Fibroblast of villous mesenchyme (primary cell): ENCODE results near the gene ETHE1. TPM values are rescaled to one million over a fixed set of nuclear protein-coding genes. Genes with fewer than 3 reads are reported as not detected.
"Not testable (repeated sequence)": the region's sequence is repeated elsewhere in the genome, so short reads cannot be mapped to it uniquely, and the experiment has no call there.

Experiments
- DNase-seq: peaks from one replicate; pipeline ENCODE4 v3.0.0-alpha.2; 2010; ENCODE audit warnings: low read depth
- H3K4me3 ChIP-seq: 2 replicates; pipeline ENCODE4 v1.5.1; 2011; ENCODE audit warnings: low read depth, mild to moderate bottlenecking, low read length
- total RNA-seq: library from RNA; depleted of rRNA; stranded (reverse); fragments of >200 nt; gene quantifications from 2 replicates; pipeline ENCODE4 v1.2.3, GENCODE V29; 2012
- TF ChIP-seq, protein P1 (sequence below): IDR thresholded peaks from 2 replicates; pipeline ENCODE4 v1.5.1; 2012; ENCODE audit warnings: low read depth, mild to moderate bottlenecking, low read length; ENCODE audit not compliant: insufficient read depth

ETHE1 gene
- total RNA-seq, 1 donor = 113 TPM

DNA sequence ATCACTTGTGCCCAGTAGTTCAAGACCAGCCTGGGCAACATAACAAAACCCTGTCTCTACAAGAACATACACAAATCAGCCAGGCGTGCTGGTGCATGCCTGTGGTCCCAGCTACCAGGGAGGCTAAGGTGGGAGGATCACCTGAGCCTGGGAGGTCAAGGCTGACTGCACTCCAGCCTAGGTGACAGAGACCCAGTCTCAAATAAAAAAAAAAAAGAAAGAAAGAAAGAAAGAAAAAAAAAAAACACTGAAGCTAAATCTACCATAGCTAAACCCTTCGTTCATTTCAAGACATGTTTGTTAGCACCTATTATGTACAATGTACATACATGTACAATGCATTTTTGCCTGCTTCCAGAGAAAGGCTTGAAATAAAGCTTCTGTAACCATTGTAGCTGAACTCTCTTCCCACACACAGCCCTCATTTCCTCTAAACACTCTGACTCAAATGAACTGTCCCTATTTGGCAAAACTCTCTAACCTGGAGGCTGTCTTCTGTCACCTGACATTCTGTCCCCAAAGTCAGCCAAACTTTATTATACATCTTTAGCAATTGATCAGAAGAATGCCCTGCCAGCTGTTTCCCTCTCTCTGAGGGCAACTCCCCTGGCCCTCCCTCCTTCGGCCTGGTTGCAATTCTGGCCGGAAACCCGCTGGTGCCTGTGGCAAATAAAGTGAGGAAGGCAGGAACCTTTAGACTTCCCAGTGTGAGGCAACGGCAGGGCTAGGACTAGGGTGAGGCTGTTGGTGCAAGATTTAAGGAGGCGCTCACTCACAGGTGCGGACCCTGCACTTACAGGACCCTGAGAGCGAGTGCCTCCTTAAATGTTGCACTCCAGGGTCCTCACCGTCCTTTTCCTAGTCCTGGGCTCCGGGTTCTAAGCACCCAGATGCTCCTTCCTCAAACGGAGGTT, 1.8 kb downstream of the ETHE1 start:
- peak overlapping the region; percentile 90 for H3K4me3 ChIP-seq

DNA sequence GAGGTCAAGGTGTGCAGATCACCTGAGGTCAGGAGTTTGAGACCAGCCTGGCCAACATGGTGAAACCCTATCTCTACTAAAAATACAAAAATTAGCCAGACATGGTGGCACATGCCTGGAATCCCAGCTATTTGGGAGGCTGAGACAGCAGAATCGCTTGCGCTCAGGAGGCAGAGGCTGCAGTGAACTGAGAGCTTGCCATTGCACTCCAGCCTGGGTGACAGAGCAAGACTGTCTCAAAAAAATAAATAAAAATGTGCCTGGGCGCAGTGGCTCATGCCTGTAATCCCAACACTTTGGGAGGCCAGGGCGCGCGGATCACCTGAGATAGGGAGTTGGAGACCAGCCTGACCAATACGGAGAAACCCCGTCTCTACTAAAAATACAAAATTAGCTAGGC, 3.3 kb downstream of the ETHE1 start:
- not testable (repeated sequence) for DNase-seq, H3K4me3 ChIP-seq

More for the DNA sequence above, 1.8 kb downstream of the ETHE1 start:
- DNase-seq = peak; percentile 80
- TF ChIP-seq, protein P1, sequence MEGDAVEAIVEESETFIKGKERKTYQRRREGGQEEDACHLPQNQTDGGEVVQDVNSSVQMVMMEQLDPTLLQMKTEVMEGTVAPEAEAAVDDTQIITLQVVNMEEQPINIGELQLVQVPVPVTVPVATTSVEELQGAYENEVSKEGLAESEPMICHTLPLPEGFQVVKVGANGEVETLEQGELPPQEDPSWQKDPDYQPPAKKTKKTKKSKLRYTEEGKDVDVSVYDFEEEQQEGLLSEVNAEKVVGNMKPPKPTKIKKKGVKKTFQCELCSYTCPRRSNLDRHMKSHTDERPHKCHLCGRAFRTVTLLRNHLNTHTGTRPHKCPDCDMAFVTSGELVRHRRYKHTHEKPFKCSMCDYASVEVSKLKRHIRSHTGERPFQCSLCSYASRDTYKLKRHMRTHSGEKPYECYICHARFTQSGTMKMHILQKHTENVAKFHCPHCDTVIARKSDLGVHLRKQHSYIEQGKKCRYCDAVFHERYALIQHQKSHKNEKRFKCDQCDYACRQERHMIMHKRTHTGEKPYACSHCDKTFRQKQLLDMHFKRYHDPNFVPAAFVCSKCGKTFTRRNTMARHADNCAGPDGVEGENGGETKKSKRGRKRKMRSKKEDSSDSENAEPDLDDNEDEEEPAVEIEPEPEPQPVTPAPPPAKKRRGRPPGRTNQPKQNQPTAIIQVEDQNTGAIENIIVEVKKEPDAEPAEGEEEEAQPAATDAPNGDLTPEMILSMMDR = no peak

DNA sequence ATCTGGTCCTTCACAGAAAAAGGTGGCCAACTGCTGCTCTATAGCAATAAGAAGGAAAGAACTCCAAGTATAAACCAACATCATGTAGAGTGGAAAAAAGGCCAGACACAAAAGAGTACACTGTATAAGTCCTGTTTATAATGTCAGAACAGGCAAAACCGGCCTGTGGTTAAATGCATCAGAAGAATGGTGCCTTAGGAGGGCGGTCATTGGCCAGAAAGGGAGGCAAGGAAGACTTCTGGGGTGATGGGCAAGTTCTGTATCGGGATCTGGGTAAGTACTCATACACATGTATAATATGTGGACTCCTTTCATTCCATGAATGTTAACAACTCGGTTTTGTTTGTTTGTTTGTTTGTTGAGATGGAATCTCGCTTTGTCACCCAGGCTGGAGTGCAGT, 4.1 kb downstream of the ETHE1 start:
- TF ChIP-seq, protein P1 = no peak
- no peak for DNase-seq

DNA sequence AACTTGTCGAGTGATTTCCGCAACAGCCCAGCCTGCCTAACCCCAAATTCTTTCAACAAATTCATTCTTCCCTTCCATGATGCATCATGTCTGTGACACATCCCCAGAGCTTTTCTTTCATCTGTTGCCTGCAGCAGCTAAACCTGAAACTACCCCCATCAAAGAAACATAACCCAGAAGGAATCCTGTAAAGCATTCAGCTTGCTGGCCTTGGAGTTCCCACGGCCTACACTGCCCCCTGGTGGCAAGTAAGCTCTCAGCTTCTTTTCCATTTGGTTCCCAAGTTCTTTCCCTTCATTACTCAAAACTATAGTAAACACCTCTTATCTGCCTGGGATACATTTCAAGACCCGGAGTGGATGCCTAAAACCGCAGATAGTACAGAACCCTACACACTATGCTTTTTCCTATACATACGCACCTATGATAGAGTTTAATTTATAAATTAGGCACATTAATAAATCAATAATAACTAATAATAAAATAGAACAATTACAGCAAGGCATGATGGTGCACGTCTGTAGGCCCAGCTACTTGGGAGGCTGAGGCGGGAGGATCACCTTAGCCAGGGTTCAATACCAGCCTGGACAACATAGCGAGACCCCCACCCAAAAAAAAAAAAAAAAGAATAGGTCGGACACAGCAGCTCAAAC, 7.4 kb downstream of the ETHE1 start:
- TF ChIP-seq, protein P1 = peak; percentile 91
- no peak overlapping the region for H3K4me3 ChIP-seq
- DNase-seq = peak; percentile 93

More for the DNA sequence above, 4.1 kb downstream of the ETHE1 start:
- H3K4me3 ChIP-seq = no peak overlapping the region

DNA sequence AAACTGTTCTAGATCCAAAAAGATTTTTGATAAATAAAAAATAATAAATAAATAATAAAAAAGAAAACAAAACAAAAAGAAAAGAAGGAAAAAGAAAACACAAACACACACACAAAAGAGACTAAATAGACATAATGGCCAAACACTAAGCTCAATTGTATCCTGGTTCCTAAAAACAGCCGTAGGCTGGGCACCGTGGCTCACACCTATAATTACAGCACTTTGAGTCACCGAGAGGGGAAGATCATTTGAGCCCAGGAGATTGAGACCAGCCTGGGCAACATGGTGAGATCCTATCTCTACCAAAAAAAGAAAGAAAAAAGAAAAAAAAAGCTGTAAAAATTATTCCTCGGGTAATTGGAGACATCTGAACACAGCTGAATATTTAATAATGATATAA, 8.9 kb downstream of the ETHE1 start:
- no peak overlapping the region for H3K4me3 ChIP-seq
- DNase-seq = no peak
- TF ChIP-seq, protein P1 = no peak

DNA sequence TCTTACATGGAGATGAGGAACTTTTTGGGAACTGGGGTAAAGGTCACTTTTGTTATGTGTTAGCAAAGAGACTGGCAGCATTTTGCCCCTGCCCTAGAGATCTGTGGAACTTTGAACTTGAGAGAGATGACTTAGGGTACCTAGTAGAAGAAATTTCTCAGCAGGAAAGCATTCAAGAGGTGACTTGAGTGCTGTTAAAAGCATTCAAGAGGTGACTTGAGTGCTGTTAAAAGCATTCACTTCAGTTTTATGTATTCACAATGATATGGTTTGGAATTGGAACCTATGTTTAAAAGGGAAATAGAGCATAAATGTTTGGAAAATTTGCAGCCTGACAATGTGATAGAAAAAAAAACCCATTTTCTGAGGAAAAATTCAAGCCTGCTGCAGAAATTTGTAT, 14.6 kb downstream of the ETHE1 start:
- not testable (repeated sequence) for DNase-seq, H3K4me3 ChIP-seq

DNA sequence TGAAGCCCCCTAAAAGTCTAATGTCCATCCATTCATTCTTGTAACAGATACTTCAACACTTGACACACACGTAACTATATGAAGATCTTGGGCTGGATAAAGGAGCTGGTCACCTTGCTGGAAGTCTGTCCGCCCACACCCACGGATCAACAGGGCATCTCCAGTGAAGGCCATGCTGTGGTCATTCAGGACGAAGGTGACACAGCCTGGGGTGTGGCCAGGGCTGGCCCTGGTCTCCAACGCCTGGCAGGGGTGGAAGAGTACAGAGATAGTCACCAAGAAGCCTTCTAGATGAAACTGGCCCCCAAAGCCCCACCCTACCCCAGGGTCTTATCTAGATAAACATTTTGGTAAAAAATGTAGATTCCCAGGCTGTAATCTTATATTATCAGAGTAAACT, 15.7 kb downstream of the ETHE1 start:
- DNase-seq = no peak
- TF ChIP-seq, protein P1 = no peak

More for the DNA sequence above, 15.7 kb downstream of the ETHE1 start:
- no peak overlapping the region for H3K4me3 ChIP-seq
